Measurements from ENCODE around the gene SLC30A5.

- TF ChIP-seq POLR2A (IDR thresholded peaks at IDR 0.05; ENCODE audit: low read depth, low read length) = no peak
- TF ChIP-seq CTCF (IDR thresholded peaks at IDR 0.05; ENCODE audit: extremely low read depth in 1 of 2, insufficient read depth in 1 of 2, low read depth in 1 of 2, low read length in 2 of 2) = no peak
Measured at GRCh38 chr5:69136293-69136692, 42.5 kb downstream of the SLC30A5 start.

All from endothelial cell of umbilical vein (primary cell).